Measurements from ENCODE around the gene ACOT8. TPM values are rescaled to one million over a fixed set of nuclear protein-coding genes. Genes with fewer than 3 reads are reported as not detected.

The ACOT8 gene
- total and polyA plus RNA-seq, 10 of the 15 experiments (the other 5 are each of a cell fraction or from before 2014, with no cell fraction given), result 5.1 to 47.9 (median 31.8) TPM

DNA sequence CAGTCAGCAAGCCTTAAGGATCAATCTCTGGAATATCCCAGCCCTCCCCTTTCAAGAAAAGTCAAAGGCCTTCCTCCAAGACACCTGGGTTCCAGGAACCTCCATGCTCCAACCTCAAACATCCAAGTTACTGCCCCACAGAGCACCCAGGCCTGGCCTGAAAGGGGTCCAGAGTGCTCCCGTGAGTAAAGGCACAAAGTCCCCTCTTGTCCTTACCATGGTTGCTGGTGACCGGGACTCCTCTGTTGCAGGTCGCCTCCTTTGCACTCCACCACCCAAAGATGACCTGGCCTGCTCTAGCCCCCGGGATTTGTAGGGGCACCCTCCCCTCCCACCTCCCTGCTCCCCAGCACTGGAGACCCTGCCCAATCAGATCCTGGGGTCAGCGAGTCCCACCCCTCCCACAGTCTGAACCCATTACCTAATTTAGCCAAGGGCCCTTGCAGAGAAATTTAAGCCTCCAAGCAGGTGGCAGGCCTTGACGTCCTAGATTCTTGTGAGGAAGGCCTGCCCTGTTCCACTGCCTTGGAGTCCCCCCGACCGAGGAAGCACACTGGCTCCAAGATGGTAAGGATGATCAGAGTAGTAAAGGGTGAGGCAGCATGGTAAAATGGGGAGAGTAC lies 30.1 kb downstream of the ACOT8 start, which contains the start of gene TNNC2 (continued):
- TF ChIP-seq, protein P1, sequence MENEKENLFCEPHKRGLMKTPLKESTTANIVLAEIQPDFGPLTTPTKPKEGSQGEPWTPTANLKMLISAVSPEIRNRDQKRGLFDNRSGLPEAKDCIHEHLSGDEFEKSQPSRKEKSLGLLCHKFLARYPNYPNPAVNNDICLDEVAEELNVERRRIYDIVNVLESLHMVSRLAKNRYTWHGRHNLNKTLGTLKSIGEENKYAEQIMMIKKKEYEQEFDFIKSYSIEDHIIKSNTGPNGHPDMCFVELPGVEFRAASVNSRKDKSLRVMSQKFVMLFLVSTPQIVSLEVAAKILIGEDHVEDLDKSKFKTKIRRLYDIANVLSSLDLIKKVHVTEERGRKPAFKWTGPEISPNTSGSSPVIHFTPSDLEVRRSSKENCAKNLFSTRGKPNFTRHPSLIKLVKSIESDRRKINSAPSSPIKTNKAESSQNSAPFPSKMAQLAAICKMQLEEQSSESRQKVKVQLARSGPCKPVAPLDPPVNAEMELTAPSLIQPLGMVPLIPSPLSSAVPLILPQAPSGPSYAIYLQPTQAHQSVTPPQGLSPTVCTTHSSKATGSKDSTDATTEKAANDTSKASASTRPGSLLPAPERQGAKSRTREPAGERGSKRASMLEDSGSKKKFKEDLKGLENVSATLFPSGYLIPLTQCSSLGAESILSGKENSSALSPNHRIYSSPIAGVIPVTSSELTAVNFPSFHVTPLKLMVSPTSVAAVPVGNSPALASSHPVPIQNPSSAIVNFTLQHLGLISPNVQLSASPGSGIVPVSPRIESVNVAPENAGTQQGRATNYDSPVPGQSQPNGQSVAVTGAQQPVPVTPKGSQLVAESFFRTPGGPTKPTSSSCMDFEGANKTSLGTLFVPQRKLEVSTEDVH (IDR thresholded peaks at IDR 0.05; ENCODE audit: low read depth, partially characterized antibody), result no peak
- TF ChIP-seq JUND (IDR thresholded peaks at IDR 0.05; ENCODE audit: low read depth, low read length) (no peak), SIN3A (IDR thresholded peaks at IDR 0.05; ENCODE audit: low read depth, low read length) (no peak), TBL1XR1 (IDR thresholded peaks at IDR 0.05; ENCODE audit: low read depth, low read length) (no peak), KDM1A (IDR thresholded peaks at IDR 0.05; ENCODE audit: borderline replicate concordance) (no peak), TAF1 (IDR thresholded peaks at IDR 0.05; ENCODE audit: borderline replicate concordance, low read depth, low read length) (no peak), CBX3 (IDR thresholded peaks at IDR 0.05; ENCODE audit: borderline replicate concordance, low read depth) (no peak)
- TF ChIP-seq, protein P2, sequence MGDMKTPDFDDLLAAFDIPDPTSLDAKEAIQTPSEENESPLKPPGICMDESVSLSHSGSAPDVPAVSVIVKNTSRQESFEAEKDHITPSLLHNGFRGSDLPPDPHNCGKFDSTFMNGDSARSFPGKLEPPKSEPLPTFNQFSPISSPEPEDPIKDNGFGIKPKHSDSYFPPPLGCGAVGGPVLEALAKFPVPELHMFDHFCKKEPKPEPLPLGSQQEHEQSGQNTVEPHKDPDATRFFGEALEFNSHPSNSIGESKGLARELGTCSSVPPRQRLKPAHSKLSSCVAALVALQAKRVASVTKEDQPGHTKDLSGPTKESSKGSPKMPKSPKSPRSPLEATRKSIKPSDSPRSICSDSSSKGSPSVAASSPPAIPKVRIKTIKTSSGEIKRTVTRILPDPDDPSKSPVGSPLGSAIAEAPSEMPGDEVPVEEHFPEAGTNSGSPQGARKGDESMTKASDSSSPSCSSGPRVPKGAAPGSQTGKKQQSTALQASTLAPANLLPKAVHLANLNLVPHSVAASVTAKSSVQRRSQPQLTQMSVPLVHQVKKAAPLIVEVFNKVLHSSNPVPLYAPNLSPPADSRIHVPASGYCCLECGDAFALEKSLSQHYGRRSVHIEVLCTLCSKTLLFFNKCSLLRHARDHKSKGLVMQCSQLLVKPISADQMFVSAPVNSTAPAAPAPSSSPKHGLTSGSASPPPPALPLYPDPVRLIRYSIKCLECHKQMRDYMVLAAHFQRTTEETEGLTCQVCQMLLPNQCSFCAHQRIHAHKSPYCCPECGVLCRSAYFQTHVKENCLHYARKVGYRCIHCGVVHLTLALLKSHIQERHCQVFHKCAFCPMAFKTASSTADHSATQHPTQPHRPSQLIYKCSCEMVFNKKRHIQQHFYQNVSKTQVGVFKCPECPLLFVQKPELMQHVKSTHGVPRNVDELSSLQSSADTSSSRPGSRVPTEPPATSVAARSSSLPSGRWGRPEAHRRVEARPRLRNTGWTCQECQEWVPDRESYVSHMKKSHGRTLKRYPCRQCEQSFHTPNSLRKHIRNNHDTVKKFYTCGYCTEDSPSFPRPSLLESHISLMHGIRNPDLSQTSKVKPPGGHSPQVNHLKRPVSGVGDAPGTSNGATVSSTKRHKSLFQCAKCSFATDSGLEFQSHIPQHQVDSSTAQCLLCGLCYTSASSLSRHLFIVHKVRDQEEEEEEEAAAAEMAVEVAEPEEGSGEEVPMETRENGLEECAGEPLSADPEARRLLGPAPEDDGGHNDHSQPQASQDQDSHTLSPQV (IDR thresholded peaks at IDR 0.05), result no peak

All from GM12878 (cell line).